Measurements from ENCODE around the gene TRIM38.

TRIM38 gene

DNA sequence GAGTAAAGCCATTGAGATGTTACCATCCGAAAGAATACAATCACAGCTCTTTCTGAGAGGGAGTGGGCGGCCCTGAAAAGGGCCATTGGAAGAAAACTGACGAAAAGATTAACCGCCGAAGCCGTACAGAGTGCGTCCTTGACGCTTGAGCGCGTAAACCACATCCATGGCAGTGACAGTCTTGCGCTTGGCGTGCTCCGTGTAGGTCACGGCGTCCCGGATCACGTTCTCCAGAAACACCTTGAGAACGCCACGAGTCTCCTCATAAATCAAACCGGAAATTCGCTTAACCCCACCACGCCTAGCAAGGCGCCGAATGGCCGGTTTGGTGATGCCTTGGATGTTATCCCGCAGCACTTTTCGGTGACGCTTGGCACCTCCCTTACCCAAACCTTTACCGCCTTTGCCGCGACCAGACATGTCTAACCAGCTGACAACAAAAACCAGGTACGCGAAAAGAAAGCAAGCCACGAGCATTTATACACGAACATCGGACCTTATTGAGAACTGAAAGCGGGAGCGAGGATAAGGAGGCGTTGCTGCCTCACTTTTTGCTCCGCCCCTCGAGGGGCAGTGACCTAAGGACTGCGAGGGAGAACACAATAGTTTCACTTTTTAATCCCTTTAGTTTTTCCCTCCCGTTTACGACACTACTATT lies 64.4 kb downstream of the TRIM38 start:
- H3K4me3 ChIP-seq (ENCODE audit: insufficient read depth in 1 of 2, low read depth in 1 of 2, low read length in 2 of 2), result peak overlapping the region; percentile 70 to 85
- peak; percentile 93 for DNase-seq
- H3K27ac ChIP-seq (ENCODE audit: low read length, poor library complexity, severe bottlenecking), result peak overlapping the region; percentile 84
- no peak overlapping the region for H3K23ac ChIP-seq (ENCODE audit: low read length in 2 of 2)
- peak overlapping the region; percentile 49 for H4K8ac ChIP-seq (ENCODE audit: low read length)
- H3K9me3 ChIP-seq (ENCODE audit: control insufficient read depth, low read length), result no peaks in the 10 kb centered on the region
- peak overlapping the region; percentile 18 for H4K91ac ChIP-seq (ENCODE audit: low read length)
- H2BK15ac ChIP-seq (ENCODE audit: low read depth, poor library complexity, severe bottlenecking), result peak overlapping the region; percentile 82
- peak overlapping the region in 1 of 2 experiments; percentile 30 for H3K14ac ChIP-seq (ENCODE audit: low read length in 2 of 2)
- H3K4ac ChIP-seq (ENCODE audit: low read depth in 1 of 2, low read length in 2 of 2), result peak overlapping the region; percentile 8 to 27
- peaks cover 5% of the 10 kb centered on the region for H3K4me1 ChIP-seq (ENCODE audit: control insufficient read depth, insufficient read depth, low read depth, low read length)
- peak overlapping the region; percentile 90 for H3K4me2 ChIP-seq (ENCODE audit: low read length, poor library complexity, severe bottlenecking)
- H3K18ac ChIP-seq (ENCODE audit: low read depth in 1 of 2, low read length in 2 of 2), result peak overlapping the region; percentile 83 to 92
- no peak overlapping the region for H2BK120ac ChIP-seq (ENCODE audit: low read depth, low read length)
- WGBS, result under 1% methylated on average over 41 of the region's 44 CpGs
- peak overlapping the region; percentile 42 for H2AFZ ChIP-seq (ENCODE audit: low read depth, low read length)
- peak overlapping the region; percentile 92 for H3K9ac ChIP-seq (ENCODE audit: low read length)
- no peak overlapping the region for H2AK5ac ChIP-seq (ENCODE audit: low read length, severe bottlenecking)
- H3K27me3 ChIP-seq (ENCODE audit: control insufficient read depth in 1 of 2, insufficient read depth in 1 of 2, low read length in 2 of 2), result no peaks in the 10 kb centered on the region
- no peaks in the 10 kb centered on the region for H3K79me1 ChIP-seq (replicated peaks; ENCODE audit: low read length, poor library complexity, severe bottlenecking)
- peak overlapping the region; percentile 33 to 61 for H2BK12ac ChIP-seq (ENCODE audit: low read length in 2 of 2)
- H2BK5ac ChIP-seq (ENCODE audit: low read depth, low read length, poor library complexity, severe bottlenecking), result peak overlapping the region; percentile 49
- H3K36me3 ChIP-seq (ENCODE audit: control insufficient read depth in 1 of 2, insufficient read depth in 2 of 2, low read depth in 1 of 2, low read length in 2 of 2), result no peaks in the 10 kb centered on the region

DNA sequence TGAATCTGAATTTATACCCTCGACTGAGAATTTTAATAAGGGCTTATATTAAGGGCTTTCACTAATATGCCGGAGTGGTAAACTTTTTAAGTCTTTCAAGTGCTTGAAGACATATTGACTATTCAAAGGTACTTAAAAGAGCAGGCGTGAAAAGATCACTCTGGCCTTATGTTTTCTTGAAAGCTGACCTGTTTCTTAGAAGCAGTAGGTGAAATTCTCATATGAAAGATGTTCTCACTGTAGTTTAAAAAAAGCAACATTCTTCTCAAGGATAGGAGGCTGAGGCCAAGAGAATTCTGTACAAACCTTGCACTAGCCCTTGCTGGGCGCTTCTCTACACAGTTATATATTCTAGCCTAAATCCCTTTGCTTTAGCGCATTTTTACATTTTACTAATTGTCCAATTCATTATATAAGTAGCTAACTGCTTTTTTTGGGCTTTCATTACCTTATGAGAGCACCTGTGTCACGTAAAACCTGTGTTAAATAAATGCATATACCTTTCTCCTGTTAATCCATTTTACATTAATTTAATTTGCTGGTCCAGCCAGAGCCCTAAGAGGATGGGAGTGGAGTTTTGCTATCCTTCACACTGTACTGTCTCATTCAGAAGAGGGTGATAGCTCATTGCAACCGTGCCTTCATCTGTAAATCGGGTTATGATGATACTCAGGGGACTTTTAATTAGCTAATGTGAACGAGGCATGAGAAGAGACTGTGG lies 65.0 kb downstream of the TRIM38 start:
- Histone ChIP-seq H3K4ac (ENCODE audit: low read depth in 1 of 2, low read length in 2 of 2) (no peak overlapping the region), H3K9me3 (ENCODE audit: control insufficient read depth, low read length) (no peaks in the 10 kb centered on the region), H3K27me3 (ENCODE audit: control insufficient read depth in 1 of 2, insufficient read depth in 1 of 2, low read length in 2 of 2) (no peaks in the 10 kb centered on the region), H3K79me1 (replicated peaks; ENCODE audit: low read length, poor library complexity, severe bottlenecking) (no peaks in the 10 kb centered on the region), H3K4me1 (ENCODE audit: control insufficient read depth, insufficient read depth, low read depth, low read length) (peaks cover 5% of the 10 kb centered on the region), H4K8ac (ENCODE audit: low read length) (no peak overlapping the region), H2AK5ac (ENCODE audit: low read length, severe bottlenecking) (no peak overlapping the region), H2BK12ac (ENCODE audit: low read length in 2 of 2) (peak overlapping the region in 1 of 2 experiments; percentile 55), H2AFZ (ENCODE audit: low read depth, low read length) (no peak overlapping the region), H3K9ac (ENCODE audit: low read length) (peak overlapping the region; percentile 92), H3K14ac (ENCODE audit: low read length in 2 of 2) (no peak overlapping the region), H3K18ac (ENCODE audit: low read depth in 1 of 2, low read length in 2 of 2) (no peak overlapping the region), H3K4me3 (ENCODE audit: insufficient read depth in 1 of 2, low read depth in 1 of 2, low read length in 2 of 2) (peak overlapping the region in 1 of 2 experiments; percentile 85), H2BK5ac (ENCODE audit: low read depth, low read length, poor library complexity, severe bottlenecking) (no peak overlapping the region), H4K91ac (ENCODE audit: low read length) (no peak overlapping the region), H3K36me3 (ENCODE audit: control insufficient read depth in 1 of 2, insufficient read depth in 2 of 2, low read depth in 1 of 2, low read length in 2 of 2) (no peaks in the 10 kb centered on the region), H3K23ac (ENCODE audit: low read length in 2 of 2) (no peak overlapping the region), H3K27ac (ENCODE audit: low read length, poor library complexity, severe bottlenecking) (peak overlapping the region; percentile 63), H2BK120ac (ENCODE audit: low read depth, low read length) (no peak overlapping the region), H3K4me2 (ENCODE audit: low read length, poor library complexity, severe bottlenecking) (peak overlapping the region; percentile 90), H2BK15ac (ENCODE audit: low read depth, poor library complexity, severe bottlenecking) (no peak overlapping the region)
- DNase-seq, result no peak
- 51% methylated on average over 6 of the region's 9 CpGs for WGBS

DNA sequence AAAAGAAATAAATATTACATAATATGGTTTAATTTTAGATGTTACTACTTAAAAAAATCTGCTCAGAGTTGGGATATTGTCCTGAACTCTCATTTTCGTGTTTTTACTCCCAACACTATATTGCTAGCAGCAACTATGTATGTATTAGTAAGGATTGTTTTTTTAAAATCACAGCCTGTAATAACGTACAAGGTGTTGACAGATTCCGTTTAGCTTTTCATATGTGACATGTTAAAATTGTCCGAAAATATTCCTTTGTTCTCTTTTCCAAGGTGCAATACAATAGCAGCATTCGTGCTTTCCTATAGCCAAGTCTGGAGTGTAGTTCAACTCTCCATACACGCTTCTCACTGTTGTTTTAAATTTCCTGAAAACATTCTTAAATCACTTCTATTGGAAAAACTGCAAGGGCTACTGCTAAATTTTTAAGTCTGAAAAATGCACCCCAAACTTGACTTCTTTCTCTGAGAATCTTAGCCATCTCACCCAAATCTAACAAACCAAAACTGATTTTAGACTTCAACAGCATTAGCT lies 65.7 kb downstream of the TRIM38 start:
- Histone ChIP-seq H3K4me2 (ENCODE audit: low read length, poor library complexity, severe bottlenecking) (no peak overlapping the region), H2BK5ac (ENCODE audit: low read depth, low read length, poor library complexity, severe bottlenecking) (no peak overlapping the region), H3K36me3 (ENCODE audit: control insufficient read depth in 1 of 2, insufficient read depth in 2 of 2, low read depth in 1 of 2, low read length in 2 of 2) (no peaks in the 10 kb centered on the region), H3K9me3 (ENCODE audit: control insufficient read depth, low read length) (no peaks in the 10 kb centered on the region), H3K27me3 (ENCODE audit: control insufficient read depth in 1 of 2, insufficient read depth in 1 of 2, low read length in 2 of 2) (no peaks in the 10 kb centered on the region), H2BK15ac (ENCODE audit: low read depth, poor library complexity, severe bottlenecking) (no peak overlapping the region), H3K4ac (ENCODE audit: low read depth in 1 of 2, low read length in 2 of 2) (no peak overlapping the region), H2AFZ (ENCODE audit: low read depth, low read length) (no peak overlapping the region), H3K4me3 (ENCODE audit: insufficient read depth in 1 of 2, low read depth in 1 of 2, low read length in 2 of 2) (no peak overlapping the region), H3K23ac (ENCODE audit: low read length in 2 of 2) (no peak overlapping the region), H4K8ac (ENCODE audit: low read length) (no peak overlapping the region), H2BK120ac (ENCODE audit: low read depth, low read length) (no peak overlapping the region), H3K14ac (ENCODE audit: low read length in 2 of 2) (no peak overlapping the region), H2AK5ac (ENCODE audit: low read length, severe bottlenecking) (no peak overlapping the region), H3K18ac (ENCODE audit: low read depth in 1 of 2, low read length in 2 of 2) (no peak overlapping the region), H3K4me1 (ENCODE audit: control insufficient read depth, insufficient read depth, low read depth, low read length) (peaks cover 5% of the 10 kb centered on the region), H2BK12ac (ENCODE audit: low read length in 2 of 2) (no peak overlapping the region), H3K27ac (ENCODE audit: low read length, poor library complexity, severe bottlenecking) (peak overlapping the region; percentile 66), H3K9ac (ENCODE audit: low read length) (peak overlapping the region; percentile 92), H4K91ac (ENCODE audit: low read length) (no peak overlapping the region), H3K79me1 (replicated peaks; ENCODE audit: low read length, poor library complexity, severe bottlenecking) (no peaks in the 10 kb centered on the region)
- DNase-seq, result no peak
- WGBS, result 53% methylated on average over 5 of the region's 6 CpGs

Measured in mesenchymal stem cell (in vitro differentiated cells and primary cell).